ENCODE data around the gene SHD.
"Not testable (repeated sequence)": the region's sequence is repeated elsewhere in the genome, so short reads cannot be mapped to it uniquely, and the experiment has no call there.

SHD gene

GRCh38 chr19:4267901-4268815 lies 10.9 kb upstream of the SHD start:
- DNase-seq, result no peak

- no peak for DNase-seq
Observed at GRCh38 chr19:4268816-4269430, 10.1 kb upstream of the SHD start.

GRCh38 chr19:4272894-4273293 lies 6.2 kb upstream of the SHD start:
- DNase-seq, result no peak

GRCh38 chr19:4274321-4274686 lies 4.8 kb upstream of the SHD start:
- not testable (repeated sequence) for DNase-seq

GRCh38 chr19:4277191-4277696 lies 1.8 kb upstream of the SHD start:
- no peak for DNase-seq

GRCh38 chr19:4278010-4278409 lies 1.1 kb upstream of the SHD start:
- no peak for DNase-seq

- no peak for DNase-seq
Observed at GRCh38 chr19:4279267-4279529, 132 bp downstream of the SHD start.

- DNase-seq, result no peak
Observed at GRCh38 chr19:4279530-4280422, 710 bp downstream of the SHD start.

- no peak for DNase-seq
Observed at GRCh38 chr19:4284176-4284958, 5.3 kb downstream of the SHD start.

GRCh38 chr19:4284974-4285373 lies 5.9 kb downstream of the SHD start:
- DNase-seq, result no peak

GRCh38 chr19:4286141-4286540 lies 7.1 kb downstream of the SHD start:
- DNase-seq, result not testable (repeated sequence)

- no peak for DNase-seq
Observed at GRCh38 chr19:4288091-4288777, 9.2 kb downstream of the SHD start.

GRCh38 chr19:4291184-4291732 lies 12.2 kb downstream of the SHD start:
- no peak for DNase-seq

- no peak for DNase-seq
Observed at GRCh38 chr19:4292515-4292914, 13.4 kb downstream of the SHD start.

- no peak for DNase-seq
Observed at GRCh38 chr19:4294389-4294788, 15.3 kb downstream of the SHD start.

- DNase-seq, result no peak
Observed at GRCh38 chr19:4295972-4296771, 17.1 kb downstream of the SHD start.

GRCh38 chr19:4297901-4298809 lies 19.1 kb downstream of the SHD start:
- no peak for DNase-seq

- no peak for DNase-seq
Observed at GRCh38 chr19:4298810-4299550, 19.9 kb downstream of the SHD start.

- no peak for DNase-seq
Observed at GRCh38 chr19:4300589-4300988, 21.5 kb downstream of the SHD start.
